GM18519 (cell line): Measurements from ENCODE around the gene P4HTM.
A peak's percentile ranks its signal among the peaks of the same experiment; 100 is the strongest.

Experiments used
- ATAC-seq: cut with Tn5 transposase; IDR thresholded peaks from one replicate; pipeline ENCODE4 v1.9.1; 2021; ENCODE audit warnings: mild to moderate bottlenecking, moderate library complexity; ENCODE audit not compliant: unreplicated experiment, low FRiP score

The P4HTM gene

DNA sequence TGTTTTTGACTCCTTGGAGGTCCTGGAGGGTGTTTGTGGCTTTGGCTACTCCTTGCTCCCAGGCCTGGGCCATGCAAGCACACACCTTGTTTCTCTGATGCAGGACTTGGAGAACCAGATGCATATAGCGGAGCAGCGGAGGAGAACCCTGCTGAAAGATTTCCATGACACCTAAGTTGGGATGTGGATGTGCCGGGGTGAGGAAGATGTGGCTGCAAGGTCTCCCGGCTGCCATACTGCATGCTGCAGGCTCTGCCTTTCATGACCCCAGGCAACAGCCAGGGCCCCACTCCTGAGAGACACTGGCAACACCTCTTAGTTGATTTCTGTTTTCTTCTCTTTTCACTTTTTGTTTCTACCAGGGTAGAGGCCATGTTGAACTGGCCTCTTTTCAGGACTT is 6.9 kb upstream of the P4HTM start:
- no peak for ATAC-seq

DNA sequence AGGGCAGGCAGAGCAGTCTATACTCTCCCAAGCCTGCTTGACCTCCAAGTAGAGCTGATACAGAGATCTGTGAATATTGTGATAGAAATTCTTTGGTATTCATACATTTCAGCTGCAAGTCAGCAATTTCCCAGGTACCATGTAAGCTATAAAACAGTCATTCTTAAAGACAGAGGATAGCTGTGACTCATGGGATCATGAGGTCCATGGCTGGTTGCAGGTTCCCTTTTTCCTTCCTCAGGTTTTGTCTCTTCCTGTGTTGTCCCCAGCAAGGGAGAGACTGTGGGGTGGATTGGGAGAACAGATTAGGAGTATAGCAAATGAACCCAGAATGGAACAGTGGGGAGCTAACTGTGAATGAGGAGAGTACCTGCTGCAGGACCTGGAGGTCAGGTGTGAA is 5.4 kb upstream of the P4HTM start:
- no peak for ATAC-seq

DNA sequence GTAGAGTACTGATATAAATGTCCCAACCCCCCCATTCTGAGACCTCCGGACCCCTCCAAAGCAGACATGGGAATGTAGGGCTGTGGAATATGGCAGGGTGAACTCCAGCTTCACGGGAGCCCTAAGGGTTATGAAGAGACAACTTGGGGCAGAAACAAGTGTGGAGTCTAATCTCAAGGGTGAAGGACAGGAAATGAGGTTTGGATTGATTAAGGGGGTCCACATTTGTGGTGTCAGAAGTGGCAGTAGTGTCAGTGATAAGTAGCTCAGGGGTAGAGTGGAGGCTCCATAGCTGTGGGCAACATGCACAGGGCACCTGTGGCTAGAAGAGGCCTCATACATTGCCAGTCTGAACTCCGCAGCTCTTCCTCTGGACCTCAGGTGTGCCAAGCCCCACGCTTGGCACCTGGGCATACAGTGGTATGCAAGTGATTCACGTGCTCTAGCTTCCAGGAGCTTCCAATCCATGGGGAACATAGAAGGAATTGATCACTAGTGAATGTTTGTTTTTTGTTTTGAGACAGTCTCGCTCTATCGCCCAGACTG is 4.1 kb upstream of the P4HTM start:
- ATAC-seq = no peak

DNA sequence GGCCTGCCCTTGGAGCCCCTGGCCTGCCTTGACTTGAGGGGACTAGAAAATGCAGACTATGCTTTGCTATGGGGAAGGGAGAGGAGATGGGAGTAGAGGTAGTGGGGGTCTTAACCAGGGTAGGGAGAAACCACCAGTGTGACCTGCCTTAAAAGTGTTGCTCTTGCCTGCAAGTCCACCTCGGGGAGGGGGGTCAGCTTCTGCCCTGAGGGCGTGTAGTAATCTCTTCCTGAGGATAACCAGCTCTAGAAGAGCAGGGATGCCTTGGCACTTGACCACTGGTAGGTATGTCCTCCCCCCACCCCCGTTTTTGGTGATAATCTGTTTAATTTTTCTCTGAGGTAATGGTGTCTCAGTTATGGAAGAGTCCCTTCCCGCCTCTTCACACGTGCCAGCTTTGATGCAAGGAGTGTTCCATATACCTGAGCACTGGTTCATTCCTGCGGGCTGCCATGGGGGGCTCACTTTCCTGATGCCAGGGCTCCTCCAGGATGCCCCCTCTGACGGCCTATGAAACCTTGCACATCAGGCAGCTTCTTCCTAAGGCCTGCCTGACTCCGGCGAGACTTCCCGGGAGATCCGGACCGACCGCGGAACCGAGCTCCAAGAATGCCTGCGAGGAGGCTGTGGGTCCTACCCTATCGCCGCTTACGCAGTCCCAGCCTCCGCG is 780 bp upstream of the P4HTM start:
- no peak for ATAC-seq

DNA sequence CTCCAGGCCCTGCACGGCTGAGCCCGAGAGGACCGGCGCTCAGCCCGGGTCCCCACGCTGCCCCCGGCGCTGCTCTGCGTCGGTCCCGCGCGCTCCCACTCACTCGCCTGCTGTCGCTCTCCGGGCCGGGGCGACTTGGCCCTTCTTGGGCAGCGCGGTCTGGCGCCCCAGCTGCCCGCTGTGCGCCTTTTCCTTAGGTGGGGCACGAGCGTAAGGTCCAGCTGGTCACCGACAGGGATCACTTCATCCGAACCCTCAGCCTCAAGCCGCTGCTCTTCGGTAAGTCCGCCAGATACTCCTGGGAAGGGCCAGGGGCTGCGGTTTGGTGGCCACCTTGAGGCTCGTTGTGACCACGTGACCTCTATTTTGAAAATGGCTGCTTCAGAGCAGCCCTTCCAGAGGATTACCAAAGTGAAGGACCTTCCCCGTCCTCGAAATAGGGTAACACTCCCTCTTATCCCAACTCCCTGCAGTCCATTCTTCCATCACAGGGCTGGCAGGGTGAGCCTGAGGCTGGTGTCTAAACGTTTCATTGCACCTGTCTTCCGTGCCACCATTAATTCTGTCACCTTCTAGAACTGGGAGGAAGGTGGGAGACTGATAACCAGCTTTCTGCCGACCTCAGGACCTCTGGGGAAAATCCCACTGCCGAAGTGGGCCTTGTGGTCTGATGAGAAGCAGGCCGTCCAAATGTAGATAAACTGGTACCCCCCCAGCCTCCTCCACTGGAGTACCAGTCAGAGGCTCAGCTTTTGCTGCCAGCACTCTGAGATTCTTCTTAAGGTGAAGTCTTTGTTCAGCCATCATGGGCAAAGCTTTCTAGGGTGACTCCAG is 812 bp downstream of the P4HTM start:
- ATAC-seq = no peak

DNA sequence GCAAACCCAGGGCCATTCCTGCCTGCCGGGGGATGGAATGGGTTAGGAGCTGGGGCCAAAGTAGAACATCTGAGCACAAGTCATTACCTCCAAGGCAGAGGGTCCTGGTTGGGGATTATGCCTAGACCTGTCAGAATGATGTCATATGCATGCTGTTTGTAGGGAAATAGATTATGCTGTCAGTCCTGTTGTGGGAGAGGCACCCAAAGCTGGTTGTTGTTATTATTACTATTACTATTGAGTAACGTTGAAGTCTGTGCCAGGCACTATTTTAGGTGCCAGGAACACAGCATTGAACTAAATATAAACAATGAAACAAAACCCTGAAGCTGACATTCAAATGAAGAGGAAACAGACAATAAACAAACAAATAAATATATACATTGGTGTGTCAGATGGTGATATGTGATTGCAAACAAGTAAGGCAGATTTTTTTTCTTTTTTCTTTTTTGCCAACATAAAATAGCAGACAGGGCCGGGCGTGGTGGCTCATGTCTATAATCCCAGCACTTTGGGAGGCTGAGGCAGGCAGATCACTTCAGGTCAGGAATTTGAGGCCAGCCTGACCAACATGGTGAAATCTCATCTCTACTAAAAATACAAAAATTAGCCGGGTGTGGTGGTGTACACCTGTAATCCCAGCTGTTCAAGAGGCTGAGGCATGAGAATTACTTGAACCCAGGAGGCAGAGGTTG is 2.0 kb downstream of the P4HTM start:
- no peak for ATAC-seq

DNA sequence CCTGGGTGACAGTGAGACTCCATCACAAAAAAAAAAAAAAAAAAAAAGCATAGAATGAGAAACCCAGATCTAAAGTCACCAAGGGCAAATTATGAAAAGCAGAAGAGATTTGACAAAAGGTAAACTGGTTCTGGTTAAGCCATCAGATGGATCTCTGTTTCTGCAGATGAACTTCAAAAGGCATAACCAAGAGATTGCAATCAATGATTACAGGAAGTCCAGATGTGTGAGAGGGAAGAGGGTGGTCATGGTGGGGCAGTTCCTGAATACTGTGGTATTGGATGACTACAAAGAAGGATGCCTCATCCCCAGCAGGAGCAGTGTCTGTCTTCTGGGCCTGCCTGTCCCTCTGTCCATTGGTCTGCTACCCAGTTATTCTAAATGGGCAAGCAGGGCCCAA is 3.8 kb downstream of the P4HTM start:
- ATAC-seq = no peak

DNA sequence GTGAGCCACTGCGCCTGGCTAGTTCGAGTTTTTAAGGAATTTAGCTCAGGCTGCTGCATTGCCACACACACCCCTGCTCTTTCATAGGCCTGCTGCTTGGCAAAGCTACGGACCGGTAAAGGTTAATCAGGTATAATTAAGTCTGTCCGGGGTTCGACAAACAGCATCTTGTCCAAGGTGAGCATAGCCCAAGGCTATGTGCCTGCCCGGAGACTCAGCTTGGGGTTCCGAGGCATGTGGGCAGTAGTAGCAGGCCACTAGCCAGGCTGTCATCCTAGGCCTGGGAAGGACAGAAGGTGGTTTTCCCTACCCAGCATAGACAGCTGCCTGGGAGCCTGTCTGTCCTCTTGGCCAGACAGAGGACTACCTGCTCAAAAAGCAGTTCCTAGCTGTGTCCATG is 6.6 kb downstream of the P4HTM start:
- ATAC-seq = no peak

DNA sequence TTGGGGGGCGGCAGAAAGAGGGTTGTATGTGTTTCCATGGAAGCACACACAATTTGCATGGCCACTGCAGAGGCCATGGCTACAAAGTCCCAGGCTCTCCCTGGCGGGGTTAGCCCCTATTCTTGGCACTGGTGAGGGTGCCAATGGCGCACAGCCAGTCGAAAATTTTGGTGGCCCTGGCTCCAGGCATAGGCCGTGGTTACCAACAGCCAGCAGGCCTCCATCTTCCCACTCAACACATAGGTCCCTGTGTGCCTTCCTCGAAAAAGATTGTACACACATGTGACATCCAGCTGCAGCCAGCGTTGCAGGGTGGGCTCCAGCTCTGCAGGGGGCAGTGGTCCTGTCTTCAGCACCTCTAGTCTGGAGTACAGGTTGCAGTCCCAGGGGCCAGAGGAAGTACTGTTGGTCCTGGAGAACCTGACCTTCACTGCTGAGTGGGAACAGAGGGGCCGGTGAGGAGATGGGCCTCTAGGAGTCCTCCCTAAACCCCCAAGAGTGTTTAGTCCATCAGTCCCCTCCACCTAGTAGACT is 7.1 kb downstream of the P4HTM start:
- no peak for ATAC-seq

DNA sequence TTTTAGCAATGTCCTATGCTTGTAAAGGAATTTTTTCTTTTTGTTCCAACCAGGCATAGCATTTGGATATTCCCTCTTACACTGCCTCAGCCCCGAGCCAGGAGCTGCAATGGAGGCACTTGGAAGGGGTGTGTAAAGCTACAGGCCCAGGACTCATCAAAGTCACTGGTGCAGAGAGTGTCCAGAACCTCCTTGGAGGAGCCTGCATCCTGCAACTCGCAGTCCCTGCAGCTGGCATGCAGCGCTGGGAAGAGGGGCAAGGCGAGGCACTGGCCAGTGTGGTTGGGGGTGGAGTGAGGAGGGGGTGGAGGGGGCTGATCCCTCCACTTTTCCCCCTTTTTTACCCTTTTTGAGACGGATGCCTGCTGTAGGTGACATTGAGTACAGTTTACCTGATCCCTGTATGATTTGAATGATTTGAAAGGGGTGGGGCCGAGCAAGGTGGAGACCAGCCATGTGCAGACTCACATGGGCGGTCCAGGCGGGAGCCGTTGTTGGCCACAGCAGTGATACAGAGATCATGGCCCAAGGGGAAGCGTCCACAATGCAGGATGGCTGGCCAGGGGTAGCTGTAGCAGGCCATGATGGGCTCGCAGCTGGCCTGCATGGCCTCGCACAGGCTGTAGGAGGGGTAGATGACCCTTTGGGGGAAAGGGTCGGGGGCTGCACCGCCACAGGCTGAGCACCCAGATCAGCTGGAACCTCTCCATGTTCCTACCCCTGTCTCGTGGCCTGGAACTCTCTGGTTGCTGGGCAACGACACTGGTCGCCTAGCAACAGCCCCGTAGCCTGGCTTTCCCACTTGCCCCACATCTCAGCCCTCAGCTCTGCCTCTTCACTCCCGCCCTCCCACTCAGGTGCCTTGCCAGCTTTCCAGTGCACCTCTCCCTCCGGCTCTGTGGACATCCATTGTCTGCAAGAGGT is 7.9 kb downstream of the P4HTM start:
- ATAC-seq = no peak

DNA sequence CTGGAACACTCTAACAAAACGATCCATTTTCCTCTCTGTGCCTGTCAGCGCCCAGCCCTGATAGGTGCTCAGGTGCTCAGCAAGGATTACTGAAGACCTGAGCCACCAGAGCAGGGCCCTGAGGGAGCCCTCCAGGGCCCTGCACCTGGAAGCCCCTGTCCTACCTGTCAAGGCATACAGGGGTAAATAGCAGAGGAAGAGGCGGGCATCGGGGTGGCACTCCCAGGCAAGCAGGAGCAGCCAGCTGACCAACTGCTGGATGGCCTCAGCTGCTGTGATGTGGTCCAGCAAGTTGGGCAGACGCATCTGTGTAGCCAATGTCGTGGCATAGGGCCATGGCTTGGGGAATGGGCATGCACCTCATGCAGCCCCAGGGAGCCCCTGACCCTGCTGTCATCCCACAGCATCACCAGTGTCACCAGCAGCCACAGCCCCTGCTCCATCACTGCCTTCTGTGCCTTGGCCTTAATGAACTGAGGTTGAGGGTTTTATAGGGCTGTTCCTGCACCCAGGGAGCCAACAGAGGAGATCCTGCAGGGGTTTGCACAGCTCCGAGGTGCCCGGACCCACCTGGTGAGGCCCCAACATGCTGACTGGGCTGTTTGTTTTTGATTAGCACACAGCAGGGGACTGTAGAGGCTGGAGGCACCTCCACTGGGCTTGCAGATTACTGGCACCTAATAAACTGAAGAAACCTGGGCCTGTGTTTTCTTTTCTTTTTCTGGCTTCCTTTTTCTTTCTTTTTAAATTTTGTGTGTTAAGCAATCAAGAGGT is 9.2 kb downstream of the P4HTM start:
- no peak for ATAC-seq

DNA sequence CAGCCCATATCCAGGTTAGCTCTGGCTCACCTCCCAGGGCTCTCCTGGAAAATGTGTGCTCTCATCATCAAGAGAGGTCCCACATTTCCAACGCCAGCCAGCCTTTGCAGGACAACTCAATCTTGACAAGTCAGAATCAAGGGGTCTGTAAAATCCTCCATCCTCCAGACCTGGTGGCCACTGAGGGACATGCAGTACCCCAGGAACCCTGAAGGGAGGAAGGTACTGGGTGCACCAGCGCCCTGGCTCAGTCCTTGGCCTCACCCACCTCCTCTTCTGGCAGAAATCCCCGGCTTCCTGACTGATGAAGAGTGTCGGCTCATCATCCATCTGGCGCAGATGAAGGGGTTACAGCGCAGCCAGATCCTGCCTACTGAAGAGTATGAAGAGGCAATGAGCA is 11.1 kb downstream of the P4HTM start:
- ATAC-seq = no peak

DNA sequence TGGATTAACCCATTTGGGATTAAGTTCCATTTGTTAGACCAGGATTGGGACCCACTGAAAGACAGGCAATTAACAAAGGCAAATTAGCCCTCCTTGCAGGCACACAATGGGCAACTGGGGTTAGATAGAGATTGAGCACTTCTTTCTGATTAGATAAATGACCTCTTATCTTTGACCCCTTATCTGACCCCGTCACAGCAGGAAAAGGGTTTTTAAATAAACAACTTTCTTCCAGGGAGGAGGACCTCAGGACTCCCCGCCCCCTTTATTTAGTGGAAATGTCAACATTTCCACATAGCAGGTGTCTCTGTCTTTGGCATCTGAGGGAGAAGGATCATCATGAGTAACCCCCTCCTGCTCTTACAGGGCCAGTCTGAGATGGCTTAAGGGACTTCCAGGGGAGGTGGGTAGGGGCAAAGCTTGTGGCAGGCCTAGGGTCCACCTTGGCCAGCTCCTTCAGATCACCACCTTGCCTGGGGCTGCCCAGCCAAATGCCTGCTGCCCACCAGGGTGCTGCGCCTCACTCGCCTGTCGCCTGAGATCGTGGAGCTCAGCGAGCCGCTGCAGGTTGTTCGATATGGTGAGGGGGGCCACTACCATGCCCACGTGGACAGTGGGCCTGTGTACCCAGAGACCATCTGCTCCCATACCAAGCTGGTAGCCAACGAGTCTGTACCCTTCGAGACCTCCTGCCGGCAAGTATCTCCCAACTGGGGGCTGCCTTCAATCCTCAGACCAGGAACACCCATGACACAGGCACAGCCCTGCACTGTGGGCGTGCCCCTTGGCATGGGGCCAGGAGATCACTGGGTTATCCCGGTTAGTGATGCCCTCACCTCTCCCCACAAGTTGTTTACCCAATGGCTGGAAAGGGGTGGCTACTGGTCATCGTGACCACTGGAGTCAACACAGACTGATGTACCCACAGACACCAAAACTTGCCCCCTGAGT is 14.6 kb downstream of the P4HTM start:
- no peak for ATAC-seq

DNA sequence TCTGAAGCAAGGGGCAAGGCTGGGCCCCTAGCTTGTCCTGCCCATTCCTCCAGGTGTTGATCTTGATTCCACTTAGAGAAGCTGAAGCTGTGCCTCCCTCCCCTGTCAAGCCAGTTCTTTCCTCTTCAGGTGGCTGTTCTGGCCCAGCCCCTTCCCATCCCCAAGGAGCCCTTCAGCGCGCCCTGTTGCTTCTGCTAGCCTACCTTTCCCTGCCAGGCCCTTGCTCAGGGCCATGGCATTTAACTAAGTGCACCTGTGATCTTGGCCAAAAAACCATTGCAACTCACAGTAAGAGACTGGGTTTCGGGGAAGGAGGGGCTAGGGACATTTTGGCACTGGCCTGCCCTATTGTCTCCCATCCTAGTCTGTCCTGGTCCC is 15.3 kb downstream of the P4HTM start:
- no peak for ATAC-seq

DNA sequence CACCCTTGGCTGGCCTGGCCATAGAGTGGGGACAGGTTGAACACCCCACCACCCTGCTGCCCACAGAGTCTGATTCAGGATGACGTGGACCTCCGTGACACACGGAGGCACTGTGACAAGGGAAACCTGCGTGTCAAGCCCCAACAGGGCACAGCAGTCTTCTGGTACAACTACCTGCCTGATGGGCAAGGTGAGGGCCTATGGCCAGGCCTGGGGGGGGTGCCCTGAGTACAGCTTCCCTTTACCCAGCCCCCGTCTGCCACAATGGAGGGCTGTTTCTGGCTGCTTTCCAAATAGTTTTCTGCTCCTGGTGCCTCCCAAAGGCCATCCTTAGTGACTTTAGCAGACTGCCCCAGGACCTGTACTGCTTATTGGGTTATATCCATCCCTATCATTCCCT is 16.0 kb downstream of the P4HTM start:
- no peak for ATAC-seq

DNA sequence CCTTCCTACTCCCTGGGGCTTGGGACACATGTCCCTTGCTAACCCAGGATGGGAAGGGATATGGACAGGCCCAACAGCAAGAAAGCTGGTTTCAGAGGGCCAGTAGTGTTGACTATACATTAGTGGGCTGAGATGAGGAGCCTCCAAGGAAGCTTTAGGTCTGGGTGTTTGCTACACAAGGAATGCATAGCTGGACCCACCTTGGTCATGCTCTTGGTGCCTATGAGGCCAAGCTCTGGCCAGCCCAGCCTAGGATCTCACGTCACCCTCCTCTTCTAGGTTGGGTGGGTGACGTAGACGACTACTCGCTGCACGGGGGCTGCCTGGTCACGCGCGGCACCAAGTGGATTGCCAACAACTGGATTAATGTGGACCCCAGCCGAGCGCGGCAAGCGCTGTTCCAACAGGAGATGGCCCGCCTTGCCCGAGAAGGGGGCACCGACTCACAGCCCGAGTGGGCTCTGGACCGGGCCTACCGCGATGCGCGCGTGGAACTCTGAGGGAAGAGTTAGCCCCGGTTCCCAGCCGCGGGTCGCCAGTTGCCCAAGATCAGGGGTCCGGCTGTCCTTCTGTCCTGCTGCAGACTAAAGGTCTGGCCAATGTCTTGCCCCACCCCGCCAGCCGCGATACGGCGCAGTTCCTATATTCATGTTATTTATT is 16.5 kb downstream of the P4HTM start:
- ATAC-seq = no peak

DNA sequence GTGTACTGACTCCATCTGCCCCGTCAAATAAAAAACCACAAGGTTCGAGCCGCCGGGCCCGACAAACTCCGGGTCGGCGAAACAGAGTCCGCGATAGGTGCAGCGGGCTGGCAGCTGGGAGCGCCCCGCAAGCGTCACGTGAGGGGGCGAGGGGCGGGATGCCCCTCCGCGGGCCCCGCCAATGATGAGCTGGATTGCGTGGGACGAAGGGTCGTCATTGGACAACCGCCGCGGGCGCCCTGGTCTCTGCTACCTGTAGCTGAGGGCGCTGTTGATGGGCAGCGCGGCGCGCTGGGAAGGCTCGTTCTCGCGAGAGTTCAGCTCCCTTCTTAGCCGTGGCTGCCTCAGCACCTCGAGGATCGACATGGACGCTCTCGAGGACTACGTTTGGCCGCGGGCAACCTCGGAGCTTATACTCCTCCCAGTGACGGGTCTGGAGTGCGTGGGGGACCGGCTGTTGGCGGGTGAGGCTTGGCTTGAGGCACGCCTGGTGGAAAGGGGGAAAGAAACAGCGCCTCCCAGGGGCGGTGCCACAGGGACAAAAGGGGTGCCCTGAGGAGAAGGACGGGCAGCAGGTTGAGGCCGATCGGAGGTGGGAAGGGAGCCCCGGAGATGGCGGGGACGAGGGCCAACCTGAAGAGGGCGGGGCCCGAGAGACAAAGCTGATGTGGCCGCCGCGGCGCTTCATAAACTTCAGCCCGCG is 17.2 kb downstream of the P4HTM start, which contains the start of gene WDR6:
TSS of gene WDR6 (plus strand) at position 324 of the 703 bp plus-strand sequence. CDS start at position 365, 41 bp downstream.
- peak; percentile 79 for ATAC-seq
